Liver (tissue), 3 donors: Measurements from ENCODE around the gene DLL1.

ENCODE experiments used
- HNF4A ChIP-seq, 2 donors: conservative IDR thresholded peaks; 2 replicates each; pipeline ENCODE4 v1.6.1; 2016; ENCODE audit warnings: antibody characterized with exemption in 2 of 2, mild to moderate bottlenecking in 2 of 2
- HNF4G ChIP-seq: IDR thresholded peaks from 2 replicates; pipeline ENCODE4 v1.6.1; 2016; ENCODE audit warnings: antibody characterized with exemption
- YY1 ChIP-seq: IDR thresholded peaks from 2 replicates; pipeline ENCODE4 v1.6.1; 2016; ENCODE audit warnings: antibody characterized with exemption, mild to moderate bottlenecking
- TF ChIP-seq, protein P1 (sequence below): IDR thresholded peaks from 2 replicates; pipeline ENCODE4 v1.6.1; 2016; ENCODE audit warnings: antibody characterized with exemption, mild to moderate bottlenecking
- TF ChIP-seq, protein P2 (sequence below): fragments of 150-350 bp; IDR thresholded peaks from 2 replicates; pipeline ENCODE4 v1.5.1; 2017; ENCODE audit warnings: improper control_type of control experiment, low read depth, low read length; ENCODE audit not compliant: missing input control
- TF ChIP-seq, protein P3 (sequence below): IDR thresholded peaks from 2 replicates; pipeline ENCODE4 v1.6.1; 2016; ENCODE audit warnings: antibody characterized with exemption
- donor health status: healthy.
- donor health status: healthy.

DNA sequence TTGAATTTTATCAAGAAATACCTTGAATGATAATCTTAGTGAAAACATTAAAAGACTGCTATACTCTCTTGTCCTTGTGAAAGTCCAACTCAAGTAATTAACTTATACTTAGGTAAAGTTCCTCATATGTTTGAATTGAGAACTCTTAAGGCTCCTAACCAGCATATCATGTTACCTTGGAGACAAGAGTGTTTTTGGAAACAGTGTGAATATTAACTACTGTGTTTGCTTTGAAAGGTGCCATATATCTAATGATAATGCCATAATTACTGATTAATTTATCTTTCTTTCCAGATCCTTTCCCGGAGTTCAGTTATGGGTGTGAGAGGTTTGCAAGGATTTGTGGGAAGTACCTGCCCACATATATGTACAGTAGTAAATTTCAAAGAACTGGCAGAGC lies 26.2 kb upstream of the DLL1 start:
- TF ChIP-seq HNF4G (no peak), YY1 (no peak), HNF4A (conservative IDR thresholded peaks at IDR 0.05) (no peak)
- TF ChIP-seq, protein P1, sequence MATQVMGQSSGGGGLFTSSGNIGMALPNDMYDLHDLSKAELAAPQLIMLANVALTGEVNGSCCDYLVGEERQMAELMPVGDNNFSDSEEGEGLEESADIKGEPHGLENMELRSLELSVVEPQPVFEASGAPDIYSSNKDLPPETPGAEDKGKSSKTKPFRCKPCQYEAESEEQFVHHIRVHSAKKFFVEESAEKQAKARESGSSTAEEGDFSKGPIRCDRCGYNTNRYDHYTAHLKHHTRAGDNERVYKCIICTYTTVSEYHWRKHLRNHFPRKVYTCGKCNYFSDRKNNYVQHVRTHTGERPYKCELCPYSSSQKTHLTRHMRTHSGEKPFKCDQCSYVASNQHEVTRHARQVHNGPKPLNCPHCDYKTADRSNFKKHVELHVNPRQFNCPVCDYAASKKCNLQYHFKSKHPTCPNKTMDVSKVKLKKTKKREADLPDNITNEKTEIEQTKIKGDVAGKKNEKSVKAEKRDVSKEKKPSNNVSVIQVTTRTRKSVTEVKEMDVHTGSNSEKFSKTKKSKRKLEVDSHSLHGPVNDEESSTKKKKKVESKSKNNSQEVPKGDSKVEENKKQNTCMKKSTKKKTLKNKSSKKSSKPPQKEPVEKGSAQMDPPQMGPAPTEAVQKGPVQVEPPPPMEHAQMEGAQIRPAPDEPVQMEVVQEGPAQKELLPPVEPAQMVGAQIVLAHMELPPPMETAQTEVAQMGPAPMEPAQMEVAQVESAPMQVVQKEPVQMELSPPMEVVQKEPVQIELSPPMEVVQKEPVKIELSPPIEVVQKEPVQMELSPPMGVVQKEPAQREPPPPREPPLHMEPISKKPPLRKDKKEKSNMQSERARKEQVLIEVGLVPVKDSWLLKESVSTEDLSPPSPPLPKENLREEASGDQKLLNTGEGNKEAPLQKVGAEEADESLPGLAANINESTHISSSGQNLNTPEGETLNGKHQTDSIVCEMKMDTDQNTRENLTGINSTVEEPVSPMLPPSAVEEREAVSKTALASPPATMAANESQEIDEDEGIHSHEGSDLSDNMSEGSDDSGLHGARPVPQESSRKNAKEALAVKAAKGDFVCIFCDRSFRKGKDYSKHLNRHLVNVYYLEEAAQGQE, result no peak
- TF ChIP-seq, protein P2, sequence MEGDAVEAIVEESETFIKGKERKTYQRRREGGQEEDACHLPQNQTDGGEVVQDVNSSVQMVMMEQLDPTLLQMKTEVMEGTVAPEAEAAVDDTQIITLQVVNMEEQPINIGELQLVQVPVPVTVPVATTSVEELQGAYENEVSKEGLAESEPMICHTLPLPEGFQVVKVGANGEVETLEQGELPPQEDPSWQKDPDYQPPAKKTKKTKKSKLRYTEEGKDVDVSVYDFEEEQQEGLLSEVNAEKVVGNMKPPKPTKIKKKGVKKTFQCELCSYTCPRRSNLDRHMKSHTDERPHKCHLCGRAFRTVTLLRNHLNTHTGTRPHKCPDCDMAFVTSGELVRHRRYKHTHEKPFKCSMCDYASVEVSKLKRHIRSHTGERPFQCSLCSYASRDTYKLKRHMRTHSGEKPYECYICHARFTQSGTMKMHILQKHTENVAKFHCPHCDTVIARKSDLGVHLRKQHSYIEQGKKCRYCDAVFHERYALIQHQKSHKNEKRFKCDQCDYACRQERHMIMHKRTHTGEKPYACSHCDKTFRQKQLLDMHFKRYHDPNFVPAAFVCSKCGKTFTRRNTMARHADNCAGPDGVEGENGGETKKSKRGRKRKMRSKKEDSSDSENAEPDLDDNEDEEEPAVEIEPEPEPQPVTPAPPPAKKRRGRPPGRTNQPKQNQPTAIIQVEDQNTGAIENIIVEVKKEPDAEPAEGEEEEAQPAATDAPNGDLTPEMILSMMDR, result no peak
- TF ChIP-seq, protein P3, sequence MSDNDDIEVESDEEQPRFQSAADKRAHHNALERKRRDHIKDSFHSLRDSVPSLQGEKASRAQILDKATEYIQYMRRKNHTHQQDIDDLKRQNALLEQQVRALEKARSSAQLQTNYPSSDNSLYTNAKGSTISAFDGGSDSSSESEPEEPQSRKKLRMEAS, result no peak
